ENCODE measurements around the gene NEURL1.

GRCh38 chr10:103535595-103535994 lies 42.1 kb downstream of the NEURL1 start:
- TF ChIP-seq POLR2A (IDR thresholded peaks at IDR 0.05; ENCODE audit: low read depth, low read length) (no peak), POLR2AphosphoS5 (IDR thresholded peaks at IDR 0.05; ENCODE audit: insufficient read depth, low read depth, low read length) (no peak), EZH2 (IDR thresholded peaks at IDR 0.05; ENCODE audit: borderline replicate concordance, low read depth, low read length, severe bottlenecking) (no peak), MYC (IDR thresholded peaks at IDR 0.05; ENCODE audit: low read depth, low read length) (no peak), JUN (IDR thresholded peaks at IDR 0.05; ENCODE audit: borderline replicate concordance, insufficient read depth, insufficient read length, low read depth) (no peak)
- TF ChIP-seq, protein P1, sequence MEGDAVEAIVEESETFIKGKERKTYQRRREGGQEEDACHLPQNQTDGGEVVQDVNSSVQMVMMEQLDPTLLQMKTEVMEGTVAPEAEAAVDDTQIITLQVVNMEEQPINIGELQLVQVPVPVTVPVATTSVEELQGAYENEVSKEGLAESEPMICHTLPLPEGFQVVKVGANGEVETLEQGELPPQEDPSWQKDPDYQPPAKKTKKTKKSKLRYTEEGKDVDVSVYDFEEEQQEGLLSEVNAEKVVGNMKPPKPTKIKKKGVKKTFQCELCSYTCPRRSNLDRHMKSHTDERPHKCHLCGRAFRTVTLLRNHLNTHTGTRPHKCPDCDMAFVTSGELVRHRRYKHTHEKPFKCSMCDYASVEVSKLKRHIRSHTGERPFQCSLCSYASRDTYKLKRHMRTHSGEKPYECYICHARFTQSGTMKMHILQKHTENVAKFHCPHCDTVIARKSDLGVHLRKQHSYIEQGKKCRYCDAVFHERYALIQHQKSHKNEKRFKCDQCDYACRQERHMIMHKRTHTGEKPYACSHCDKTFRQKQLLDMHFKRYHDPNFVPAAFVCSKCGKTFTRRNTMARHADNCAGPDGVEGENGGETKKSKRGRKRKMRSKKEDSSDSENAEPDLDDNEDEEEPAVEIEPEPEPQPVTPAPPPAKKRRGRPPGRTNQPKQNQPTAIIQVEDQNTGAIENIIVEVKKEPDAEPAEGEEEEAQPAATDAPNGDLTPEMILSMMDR (IDR thresholded peaks at IDR 0.05; ENCODE audit: extremely low read depth in 1 of 2, insufficient read depth in 1 of 2, low read depth in 1 of 2, low read length in 2 of 2), result no peak

Data from endothelial cell of umbilical vein (primary cell).